HG02610 (cell line): Measurements from ENCODE around the gene PKD2.

ENCODE experiments used
- ATAC-seq: cut with Tn5 transposase; IDR thresholded peaks from one replicate; pipeline ENCODE4 v1.9.1; 2021; ENCODE audit warnings: mild to moderate bottlenecking, moderate library complexity; ENCODE audit not compliant: unreplicated experiment

PKD2 gene

GRCh38 chr4:88007304-88008121 is at the start of gene PKD2:
Gene PKD2 (plus strand): TSS chr4:88007635. CDS start chr4:88007734, 99 bp downstream.
- peak; percentile 89 for ATAC-seq

GRCh38 chr4:87961993-87962392 is 45.4 kb upstream of the PKD2 start:
- ATAC-seq = no peak

- ATAC-seq = no peak
Measured at GRCh38 chr4:87962398-87963146, 44.9 kb upstream of the PKD2 start.

GRCh38 chr4:87965501-87965975 is 41.9 kb upstream of the PKD2 start:
- ATAC-seq = no peak

- ATAC-seq = no peak
Measured at GRCh38 chr4:87966095-87966496, 41.3 kb upstream of the PKD2 start.

GRCh38 chr4:87967193-87967592 is 40.2 kb upstream of the PKD2 start:
- no peak for ATAC-seq

- ATAC-seq = no peak
Measured at GRCh38 chr4:87970121-87970520, 37.3 kb upstream of the PKD2 start.

GRCh38 chr4:87971866-87972265 is 35.6 kb upstream of the PKD2 start:
- no peak for ATAC-seq

GRCh38 chr4:87973283-87974169 is 33.9 kb upstream of the PKD2 start:
- ATAC-seq = peak; percentile 84

GRCh38 chr4:87974856-87975462 is 32.5 kb upstream of the PKD2 start:
- peak; percentile 29 for ATAC-seq

- peak; percentile 54 for ATAC-seq
Measured at GRCh38 chr4:87975466-87975865, 32.0 kb upstream of the PKD2 start, which contains the start of gene SPP1. Gene SPP1 (plus strand): TSS chr4:87975714. CDS start chr4:87976896, 1,182 bp downstream.

GRCh38 chr4:87977521-87978278 is 29.7 kb upstream of the PKD2 start:
- no peak for ATAC-seq

GRCh38 chr4:87978681-87979080 is 28.8 kb upstream of the PKD2 start:
- no peak for ATAC-seq

- ATAC-seq = no peak
Measured at GRCh38 chr4:87979810-87980209, 27.6 kb upstream of the PKD2 start.

- ATAC-seq = no peak
Measured at GRCh38 chr4:87981486-87981885, 25.9 kb upstream of the PKD2 start.

GRCh38 chr4:87982036-87982435 is 25.4 kb upstream of the PKD2 start:
- ATAC-seq = no peak

GRCh38 chr4:87982446-87983010 is 24.9 kb upstream of the PKD2 start:
- ATAC-seq = no peak

GRCh38 chr4:87983996-87984395 is 23.4 kb upstream of the PKD2 start:
- no peak for ATAC-seq

- ATAC-seq = no peak
Measured at GRCh38 chr4:87985097-87985886, 22.1 kb upstream of the PKD2 start.
